Gastroesophageal sphincter (tissue), 3 donors: ENCODE results near the gene ATP2C1.

Source experiments
- POLR2A ChIP-seq, 2 donors: fragments of 450-650 bp; IDR thresholded peaks; one replicate each; pipeline ENCODE4 v1.6.1; 2017; ENCODE audit warnings: antibody characterized with exemption in 2 of 2, mild to moderate bottlenecking in 2 of 2, moderate library complexity in 1 of 2
- POLR2AphosphoS5 ChIP-seq: sonication (generic); formaldehyde crosslinking; IDR thresholded peaks from one replicate; pipeline ENCODE4 v1.6.1; 2017; ENCODE audit warnings: antibody characterized with exemption
- TF ChIP-seq, protein P1 (sequence below), 4 experiments: fragments of 200-600 bp in 2 of 4; fragments of 450-650 bp in 2 of 4; sonication (generic) in 1 of 4; IDR thresholded peaks; one replicate each; pipeline ENCODE4 v1.5.1; 2017 to 2019; ENCODE audit warnings: antibody characterized with exemption in 4 of 4, mild to moderate bottlenecking in 2 of 4, moderate library complexity in 2 of 4

DNA sequence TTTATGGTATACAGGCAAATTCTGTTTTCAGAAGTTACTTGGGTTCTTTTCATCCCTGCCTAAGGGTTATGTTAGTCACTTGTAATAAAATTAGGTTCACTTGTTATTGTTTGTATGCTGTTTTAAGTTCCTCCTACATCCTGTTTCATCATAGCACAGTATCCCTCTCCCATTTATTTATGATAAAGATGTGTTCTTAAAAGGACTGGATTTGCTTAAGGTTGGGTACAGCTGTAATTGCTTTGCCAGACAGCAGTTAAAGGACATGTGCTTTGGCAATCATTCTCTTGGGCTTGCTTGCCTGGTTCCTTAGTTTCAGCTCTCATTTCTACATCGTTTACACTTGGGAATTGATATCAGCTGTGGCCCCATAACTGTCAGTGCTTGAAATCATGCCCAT, 11.7 kb downstream of the ATP2C1 start:
- TF ChIP-seq, protein P1, sequence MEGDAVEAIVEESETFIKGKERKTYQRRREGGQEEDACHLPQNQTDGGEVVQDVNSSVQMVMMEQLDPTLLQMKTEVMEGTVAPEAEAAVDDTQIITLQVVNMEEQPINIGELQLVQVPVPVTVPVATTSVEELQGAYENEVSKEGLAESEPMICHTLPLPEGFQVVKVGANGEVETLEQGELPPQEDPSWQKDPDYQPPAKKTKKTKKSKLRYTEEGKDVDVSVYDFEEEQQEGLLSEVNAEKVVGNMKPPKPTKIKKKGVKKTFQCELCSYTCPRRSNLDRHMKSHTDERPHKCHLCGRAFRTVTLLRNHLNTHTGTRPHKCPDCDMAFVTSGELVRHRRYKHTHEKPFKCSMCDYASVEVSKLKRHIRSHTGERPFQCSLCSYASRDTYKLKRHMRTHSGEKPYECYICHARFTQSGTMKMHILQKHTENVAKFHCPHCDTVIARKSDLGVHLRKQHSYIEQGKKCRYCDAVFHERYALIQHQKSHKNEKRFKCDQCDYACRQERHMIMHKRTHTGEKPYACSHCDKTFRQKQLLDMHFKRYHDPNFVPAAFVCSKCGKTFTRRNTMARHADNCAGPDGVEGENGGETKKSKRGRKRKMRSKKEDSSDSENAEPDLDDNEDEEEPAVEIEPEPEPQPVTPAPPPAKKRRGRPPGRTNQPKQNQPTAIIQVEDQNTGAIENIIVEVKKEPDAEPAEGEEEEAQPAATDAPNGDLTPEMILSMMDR (IDR thresholded peaks at IDR 0.05) = no peak
- no peak for TF ChIP-seq POLR2A (IDR thresholded peaks at IDR 0.05)
- TF ChIP-seq POLR2AphosphoS5 = no peak
